ENCODE data around the gene ZNF407. TPM values are rescaled to one million over a fixed set of nuclear protein-coding genes. Genes with fewer than 3 reads are reported as not detected.

ZNF407 gene
- total and polyA plus RNA-seq, 12 donors: 2.5 to 14.9 (median 12.7) TPM

- intact Hi-C loops (cut with DNase I): no loop called here
- peak in 7 of 8 donors; percentile 54 to 97 (median 67) for ATAC-seq
- Histone ChIP-seq H3K27me3 (no peaks in the 10 kb centered on the region), H3K4me3 (no peak overlapping the region), H3K9me3 (no peaks in the 10 kb centered on the region), H3K27ac (no peak overlapping the region), H3K36me3 (no peaks in the 10 kb centered on the region), H3K4me1 (peaks cover 0 to 13% (median 0%) of the 10 kb centered on the region in 9 donors)
- 54 to 66% methylated on average over 1 of the region's 1 CpG for WGBS, 2 donors
- no peak for TF ChIP-seq CTCF (IDR thresholded peaks at IDR 0.05)
- DNase-seq: no peak
Measured at GRCh38 chr18:74694436-74694835, 96.8 kb downstream of the ZNF407 start.

- DNase-seq (no peak), ATAC-seq (peak in 5 of 8 donors; percentile 67 to 86 (median 75))
- TF ChIP-seq CTCF (IDR thresholded peaks at IDR 0.05): no peak
- Histone ChIP-seq H3K4me3 (no peak overlapping the region), H3K36me3 (no peaks in the 10 kb centered on the region), H3K9me3 (no peaks in the 10 kb centered on the region), H3K27ac (no peak overlapping the region), H3K27me3 (no peaks in the 10 kb centered on the region), H3K4me1 (peaks cover 0 to 13% (median 0%) of the 10 kb centered on the region in 9 donors)
- intact Hi-C loops (cut with DNase I): no loop called here
- WGBS, 2 donors: 60 to 77% methylated on average over 5 of the region's 5 CpGs
Measured at GRCh38 chr18:74695170-74695569, 97.5 kb downstream of the ZNF407 start.

GRCh38 chr18:74698881-74699280 is 101.2 kb downstream of the ZNF407 start:
- H3K36me3 ChIP-seq: peaks cover 0 to 6% (median 0%) of the 10 kb centered on the region in 9 donors
- no peak for DNase-seq
- H3K9me3 ChIP-seq: no peaks in the 10 kb centered on the region
- peaks cover 0 to 13% (median 0%) of the 10 kb centered on the region in 9 donors for H3K4me1 ChIP-seq
- no peaks in the 10 kb centered on the region for H3K27me3 ChIP-seq
- intact Hi-C loops (cut with DNase I): no loop called here
- 91% methylated on average over 4 of the region's 4 CpGs for WGBS, 2 donors
- TF ChIP-seq CTCF (IDR thresholded peaks at IDR 0.05): no peak
- H3K4me3 ChIP-seq: no peak overlapping the region
- H3K27ac ChIP-seq: no peak overlapping the region
- ATAC-seq: no peak

- no peak overlapping the region for H3K4me3 ChIP-seq
- H3K36me3 ChIP-seq: peaks cover 0 to 6% (median 0%) of the 10 kb centered on the region in 9 donors
- no peaks in the 10 kb centered on the region for H3K9me3 ChIP-seq
- intact Hi-C loops (cut with DNase I): no loop called here
- no peak for TF ChIP-seq CTCF (IDR thresholded peaks at IDR 0.05)
- no peak for DNase-seq
- ATAC-seq: no peak
- no peaks in the 10 kb centered on the region for H3K27me3 ChIP-seq
- no peak overlapping the region for H3K27ac ChIP-seq
- WGBS, 2 donors: 92 to 96% methylated on average over 3 of the region's 3 CpGs
- peaks cover 0 to 13% (median 0%) of the 10 kb centered on the region in 9 donors for H3K4me1 ChIP-seq
Measured at GRCh38 chr18:74699455-74699854, 101.8 kb downstream of the ZNF407 start.
